HG02759 (cell line): ENCODE results near the gene PTGFR.

Experiments used
- ATAC-seq: cut with Tn5 transposase; IDR thresholded peaks from one replicate; pipeline ENCODE4 v1.9.1; 2021; ENCODE audit warnings: mild to moderate bottlenecking, moderate library complexity; ENCODE audit not compliant: unreplicated experiment

The PTGFR gene

GRCh38 chr1:78490861-78491450 lies at the start of gene PTGFR:
TSS of gene PTGFR (plus strand) at chr1:78490974. CDS start at chr1:78492744, 1,770 bp downstream.
- ATAC-seq: no peak

GRCh38 chr1:78441921-78442320 lies 48.9 kb upstream of the PTGFR start:
- no peak for ATAC-seq

GRCh38 chr1:78447086-78447485 lies 43.7 kb upstream of the PTGFR start:
- ATAC-seq: no peak

- no peak for ATAC-seq
These were observed 26.3 kb upstream of the PTGFR start for GRCh38 chr1:78464449-78464891.

- no peak for ATAC-seq
These were observed 25.6 kb upstream of the PTGFR start for GRCh38 chr1:78465143-78465542.

- ATAC-seq: no peak
These were observed 22.3 kb upstream of the PTGFR start for GRCh38 chr1:78468521-78468920.

- no peak for ATAC-seq
These were observed 21.2 kb upstream of the PTGFR start for GRCh38 chr1:78469576-78469975.

- ATAC-seq: no peak
These were observed 18.7 kb upstream of the PTGFR start for GRCh38 chr1:78471890-78472620.

- ATAC-seq: no peak
These were observed 17.8 kb upstream of the PTGFR start for GRCh38 chr1:78472851-78473496.

- no peak for ATAC-seq
These were observed 16.7 kb upstream of the PTGFR start for GRCh38 chr1:78474092-78474491.

- ATAC-seq: no peak
These were observed 14.7 kb upstream of the PTGFR start for GRCh38 chr1:78475888-78476610.

GRCh38 chr1:78483903-78484302 lies 6.9 kb upstream of the PTGFR start:
- no peak for ATAC-seq

GRCh38 chr1:78491451-78492071 lies 787 bp downstream of the PTGFR start:
- ATAC-seq: no peak

- no peak for ATAC-seq
These were observed 1.7 kb downstream of the PTGFR start for GRCh38 chr1:78492386-78492950.

- ATAC-seq: no peak
These were observed 2.7 kb downstream of the PTGFR start for GRCh38 chr1:78493451-78493850.

- no peak for ATAC-seq
These were observed 6.4 kb downstream of the PTGFR start for GRCh38 chr1:78497201-78497600.

- no peak for ATAC-seq
These were observed 9.8 kb downstream of the PTGFR start for GRCh38 chr1:78500529-78500928.

GRCh38 chr1:78501203-78501602 lies 10.4 kb downstream of the PTGFR start:
- no peak for ATAC-seq

GRCh38 chr1:78511334-78511733 lies 20.6 kb downstream of the PTGFR start:
- no peak for ATAC-seq

GRCh38 chr1:78516716-78517115 lies 25.9 kb downstream of the PTGFR start:
- ATAC-seq: no peak

GRCh38 chr1:78519446-78519845 lies 28.7 kb downstream of the PTGFR start:
- ATAC-seq: no peak
